T-cell (primary cell): ENCODE data around the gene CEP89. TPM values are rescaled to one million over a fixed set of nuclear protein-coding genes. Genes with fewer than 3 reads are reported as not detected.
"Not testable (repeated sequence)": the region's sequence is repeated elsewhere in the genome, so short reads cannot be mapped to it uniquely, and the experiment has no call there.

Experiments used
- ATAC-seq, 4 experiments: fragments of 200-7000 bp in 3 of 4; fragments of 150-1000 bp in 1 of 4; cut with Tn5 transposase; replicated peaks in 1 of 4; 1 replicate in 3 of 4; 2 replicates in 1 of 4; pipeline ENCODE4 v1.10.0; 2021; ENCODE audit warnings: moderate library complexity in 3 of 4, mild to moderate bottlenecking in 2 of 4, moderate number of reproducible peaks in 1 of 4
- CTCF ChIA-PET, 2 donors: fragments of 300-600 bp; sonication (Branson Sonifier 250); formaldehyde crosslinking; loops; one replicate each; lab custom pipeline; 2022; ENCODE audit warnings: antibody characterized with exemption in 2 of 2; lab: Charles Lee
- POLR2A ChIA-PET, 2 donors: fragments of 300-600 bp; sonication (Branson Sonifier 250); formaldehyde crosslinking; loops; one replicate each; lab custom pipeline; 2022; ENCODE audit warnings: antibody characterized with exemption in 2 of 2; lab: Charles Lee
- DNase-seq, 35 experiments: peaks; one replicate each; pipeline versions ENCODE4 v3.0.0 to v3.0.0-alpha.2; 2013 to 2023
- H3K27ac ChIP-seq: one replicate; pipeline ENCODE4 v1.5.1; 2013; ENCODE audit warnings: low read length
- H3K27me3 ChIP-seq, 2 experiments: replicated peaks in 1 of 2; 1 replicate in 1 of 2; 2 replicates in 1 of 2; pipeline versions ENCODE4 v1.6.1 to v1.7.0; 2013; ENCODE audit warnings: low read length in 1 of 2, mixed read lengths in 1 of 2; ENCODE audit not compliant: control insufficient read depth in 2 of 2, insufficient read depth in 2 of 2; ENCODE audit errors: extremely low read depth in 1 of 2
- H3K36me3 ChIP-seq, 2 donors: 1 replicate in 1 of 2; 2 replicates in 1 of 2; pipeline versions ENCODE4 v1.6.1 to v1.7.0; 2013; ENCODE audit warnings: low read length in 1 of 2; ENCODE audit not compliant: control insufficient read depth in 2 of 2, insufficient read depth in 1 of 2; ENCODE audit errors: extremely low read depth in 1 of 2
- H3K4me1 ChIP-seq, 2 experiments: 1 replicate in 1 of 2; 2 replicates in 1 of 2; pipeline versions ENCODE4 v1.6.1 to v1.7.0; 2013; ENCODE audit warnings: low read length in 2 of 2, mixed read lengths in 1 of 2; ENCODE audit not compliant: insufficient read depth in 2 of 2, control insufficient read depth in 1 of 2; ENCODE audit errors: extremely low read depth in 1 of 2
- H3K4me3 ChIP-seq, 2 donors: 1 replicate in 1 of 2; 2 replicates in 1 of 2; pipeline versions ENCODE4 v1.5.1 to v1.7.0; 2013; ENCODE audit warnings: mild to moderate bottlenecking in 2 of 2, low read length in 1 of 2, moderate library complexity in 1 of 2; ENCODE audit not compliant: control insufficient read depth in 1 of 2; ENCODE audit errors: extremely low read depth in 1 of 2
- H3K9me3 ChIP-seq: 2 replicates; pipeline ENCODE4 v1.7.0; 2013
- H3K27ac Mint-ChIP-seq, 2 donors: one replicate each; pipeline ENCODE4 v1.8.0; 2020 to 2021; ENCODE audit warnings: mild to moderate bottlenecking in 2 of 2, mixed read lengths in 2 of 2
- H3K27me3 Mint-ChIP-seq, 2 donors: one replicate each; pipeline ENCODE4 v1.8.0; 2021 to 2022; ENCODE audit warnings: mixed read lengths in 2 of 2
- H3K36me3 Mint-ChIP-seq: one replicate; pipeline ENCODE4 v1.8.0; 2021; ENCODE audit warnings: mixed read lengths
- H3K4me1 Mint-ChIP-seq, 3 donors: one replicate each; pipeline ENCODE4 v1.8.0; 2020 to 2022; ENCODE audit warnings: mixed read lengths in 3 of 3, mild to moderate bottlenecking in 1 of 3
- H3K4me3 Mint-ChIP-seq, 3 donors: one replicate each; pipeline ENCODE4 v1.8.0; 2020 to 2022; ENCODE audit warnings: mild to moderate bottlenecking in 3 of 3, mixed read lengths in 3 of 3, moderate library complexity in 3 of 3
- H3K9me3 Mint-ChIP-seq, 3 donors: one replicate each; pipeline ENCODE4 v1.8.0; 2020 to 2022; ENCODE audit warnings: mixed read lengths in 3 of 3
- WGBS: methylation state at CpG from one replicate; pipeline ENCODE4 v1.1.5; 2013; ENCODE audit warnings: missing lambda C conversion rate; ENCODE audit not compliant: insufficient coverage; 5-methylcytosine and 5-hydroxymethylcytosine counted together
- total RNA-seq, 35 experiments: library from RNA in 6 of 35; stranded (reverse) in 6 of 35; fragments of 120-200 nt in 1 of 35; gene quantifications; one replicate each; pipeline versions ENCODE4 v1.2.1 to v1.2.4 and lab custom pipeline; 2013 to 2026

The CEP89 gene
- total RNA-seq, 5 donors from 2014 or later (not counting 1 experiment from before 2014, with no cell fraction given), result 8.1 to 19.9 (median 16.6) TPM

DNA sequence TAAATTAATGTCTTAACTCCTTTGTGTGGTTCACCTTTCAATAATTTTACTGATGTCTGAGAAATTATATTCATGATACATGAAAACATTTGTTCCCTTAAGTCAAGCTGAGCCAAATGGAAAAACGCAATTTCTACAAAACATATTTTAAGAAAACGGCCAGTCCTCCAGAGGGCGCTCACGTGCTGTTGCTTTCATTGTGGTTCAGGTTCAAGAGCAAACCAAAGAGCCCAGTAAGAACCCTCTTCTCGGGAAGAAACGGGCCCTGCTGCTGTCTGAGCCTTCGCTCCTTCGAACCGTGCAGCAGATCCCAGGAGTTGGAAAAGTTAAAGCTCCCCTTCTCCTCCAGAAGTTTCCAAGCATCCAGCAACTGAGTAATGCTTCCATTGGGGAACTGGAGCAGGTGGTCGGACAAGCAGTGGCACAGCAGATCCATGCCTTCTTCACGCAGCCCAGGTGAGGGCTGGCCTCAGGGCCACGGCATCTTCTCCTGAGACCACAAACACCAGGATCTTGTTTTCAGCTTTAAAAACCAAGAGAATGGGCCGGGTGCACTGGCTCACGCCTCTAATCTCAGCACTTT is 4.6 kb upstream of the CEP89 start:
- WGBS, result 49% methylated on average over 14 of the region's 14 CpGs
- no peaks in the 10 kb centered on the region for H3K9me3 ChIP-seq
- ChIA-PET POLR2A (no interaction called here), CTCF (interaction anchor here (0.6 to 1.5 kb wide), 6 partner anchors 61 to 201 kb away, joined by 3 to 5 read pairs (median 4); no protein-coding TSS in a partner anchor)
- no peak for ATAC-seq
- Mint-ChIP-seq H3K27ac (no peak overlapping the region), H3K36me3 (no peaks in the 10 kb centered on the region), H3K4me3 (no peak overlapping the region), H3K9me3 (no peaks in the 10 kb centered on the region), H3K27me3 (no peaks in the 10 kb centered on the region), H3K4me1 (peaks cover 5 to 14% (median 11%) of the 10 kb centered on the region in 3 donors)
- DNase-seq, result peak; percentile 20 to 78 (median 60)
- peaks cover 0 to 5% of the 10 kb centered on the region in 2 donors for H3K36me3 ChIP-seq
- peaks cover 3 to 13% of the 10 kb centered on the region in 2 experiments for H3K4me1 ChIP-seq
- no peaks in the 10 kb centered on the region for H3K27me3 ChIP-seq
- H3K27ac ChIP-seq, result no peak overlapping the region
- no peak overlapping the region for H3K4me3 ChIP-seq

DNA sequence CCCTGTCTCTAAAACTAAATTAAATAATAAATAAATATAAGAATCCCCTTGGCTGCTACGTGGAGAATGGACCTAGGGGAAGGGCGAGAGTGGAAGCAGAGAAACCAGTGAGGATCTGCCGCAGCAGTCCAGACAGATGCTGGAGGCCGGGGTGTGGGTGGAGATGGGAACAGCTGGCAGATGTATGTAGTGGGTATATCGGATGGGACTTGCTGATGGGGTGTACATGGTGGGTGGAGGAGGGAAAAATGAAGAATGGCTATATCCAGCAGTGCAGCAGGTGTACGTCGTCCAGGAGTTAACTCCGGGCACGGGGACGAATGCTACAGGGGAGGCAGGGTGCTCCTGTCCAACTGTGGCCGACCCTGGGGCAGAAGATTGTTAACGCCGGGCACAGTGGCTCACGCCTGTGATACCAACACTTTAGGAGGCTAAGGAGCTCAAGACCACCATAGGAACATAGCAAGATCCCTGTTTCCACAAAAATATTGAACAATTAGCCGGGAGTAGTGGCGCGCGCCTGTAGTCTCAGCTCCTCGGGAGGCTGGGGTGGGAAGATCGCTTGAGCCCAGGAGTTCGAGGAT is 654 bp downstream of the CEP89 start:
- DNase-seq, result no peak

DNA sequence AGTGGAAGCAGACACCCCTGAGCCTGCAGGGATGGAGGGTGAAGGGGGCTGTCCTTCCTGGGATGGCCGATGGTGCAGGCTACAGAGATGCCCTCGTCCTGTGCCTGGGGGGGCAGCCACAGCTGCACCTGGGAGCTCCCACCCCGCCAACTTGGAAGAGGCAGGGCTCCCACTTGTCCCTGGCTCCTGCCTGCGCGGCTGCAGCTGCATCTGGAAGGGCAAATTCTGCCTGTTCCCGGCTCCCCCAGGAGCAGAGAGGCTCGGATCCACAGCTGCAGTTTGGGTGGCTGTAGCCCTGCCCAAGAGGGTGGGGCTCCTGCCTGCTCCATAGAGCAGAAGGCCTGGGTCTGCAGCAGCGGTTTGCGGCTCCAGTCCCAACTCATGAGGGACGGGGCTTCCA is 2.2 kb downstream of the CEP89 start:
- H3K9me3 Mint-ChIP-seq, result no peaks in the 10 kb centered on the region
- ATAC-seq, result no peak
- ChIA-PET POLR2A (no interaction called here), CTCF (no interaction called here)
- WGBS, result 94% methylated on average over 10 of the region's 10 CpGs
- H3K27me3 ChIP-seq, result no peaks in the 10 kb centered on the region
- peaks cover 0 to 8% of the 10 kb centered on the region in 2 donors for H3K36me3 ChIP-seq
- H3K27me3 Mint-ChIP-seq, result no peaks in the 10 kb centered on the region
- no peak overlapping the region for H3K4me3 ChIP-seq
- H3K9me3 ChIP-seq, result no peaks in the 10 kb centered on the region
- peaks cover 16 to 20% (median 17%) of the 10 kb centered on the region in 3 donors for H3K4me1 Mint-ChIP-seq
- no peak overlapping the region for H3K4me3 Mint-ChIP-seq
- no peak for DNase-seq
- no peak overlapping the region for H3K27ac Mint-ChIP-seq
- no peak overlapping the region for H3K27ac ChIP-seq
- peaks cover 13% of the 10 kb centered on the region for H3K36me3 Mint-ChIP-seq
- H3K4me1 ChIP-seq, result peaks cover 6 to 21% of the 10 kb centered on the region in 2 experiments

More for the DNA sequence above, 654 bp downstream of the CEP89 start:
- ATAC-seq, result no peak
- WGBS, result 38% methylated on average over 17 of the region's 21 CpGs
- no peaks in the 10 kb centered on the region for H3K27me3 Mint-ChIP-seq
- ChIA-PET CTCF (interaction anchor here (0.5 to 1.0 kb wide), 8 partner anchors 9 to 1553 kb away, joined by 3 to 8 read pairs (median 4); no protein-coding TSS in a partner anchor), POLR2A (no interaction called here)
- H3K9me3 Mint-ChIP-seq, result no peaks in the 10 kb centered on the region
- H3K4me3 ChIP-seq, result peak overlapping the region; percentile 72 to 81
- H3K36me3 Mint-ChIP-seq, result peaks cover 12% of the 10 kb centered on the region
- H3K4me1 Mint-ChIP-seq, result peaks cover 16 to 20% (median 17%) of the 10 kb centered on the region in 3 donors
- peak overlapping the region; percentile 91 to 99 (median 98) for H3K4me3 Mint-ChIP-seq
- no peaks in the 10 kb centered on the region for H3K9me3 ChIP-seq
- peaks cover 0 to 6% of the 10 kb centered on the region in 2 donors for H3K36me3 ChIP-seq
- peak overlapping the region; percentile 95 to 97 for H3K27ac Mint-ChIP-seq
- H3K27ac ChIP-seq, result no peak overlapping the region
- H3K4me1 ChIP-seq, result peaks cover 6 to 21% of the 10 kb centered on the region in 2 experiments
- no peaks in the 10 kb centered on the region for H3K27me3 ChIP-seq

DNA sequence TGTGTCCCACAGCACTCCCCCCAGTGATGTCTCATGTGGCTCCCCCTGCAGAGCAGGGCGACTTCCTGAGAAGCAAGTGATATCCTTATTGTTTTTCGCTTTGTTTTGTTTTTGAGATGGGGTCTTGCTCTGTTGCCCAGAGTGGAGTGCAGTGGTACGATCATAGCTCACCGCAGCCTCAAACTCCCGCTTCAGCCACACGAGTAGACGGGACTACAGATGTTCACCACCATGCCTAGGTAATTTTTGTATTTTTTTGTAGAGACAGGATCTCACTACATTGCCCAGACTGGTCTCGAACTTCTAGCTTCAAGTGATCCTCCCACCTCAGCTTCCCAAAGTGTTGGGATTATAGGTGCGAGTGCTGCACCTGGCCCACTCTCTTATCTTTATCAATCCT is 5.0 kb downstream of the CEP89 start:
- Histone ChIP-seq H3K27ac (no peak overlapping the region), H3K4me1 (peaks cover 4 to 14% of the 10 kb centered on the region in 2 experiments), H3K9me3 (no peaks in the 10 kb centered on the region), H3K4me3 (no peak overlapping the region), H3K36me3 (peaks cover 0 to 11% of the 10 kb centered on the region in 2 donors), H3K27me3 (no peaks in the 10 kb centered on the region)
- no CpG with 5 or more reads among the region's 9 CpGs for WGBS
- no peak overlapping the region for H3K27ac Mint-ChIP-seq
- DNase-seq (no peak), ATAC-seq (no peak)
- ChIA-PET CTCF (no interaction called here), POLR2A (no interaction called here)
- peaks cover 10 to 15% (median 11%) of the 10 kb centered on the region in 3 donors for H3K4me1 Mint-ChIP-seq
- H3K27me3 Mint-ChIP-seq, result no peaks in the 10 kb centered on the region
- H3K9me3 Mint-ChIP-seq, result no peaks in the 10 kb centered on the region
- peaks cover 32% of the 10 kb centered on the region for H3K36me3 Mint-ChIP-seq
- no peak overlapping the region for H3K4me3 Mint-ChIP-seq

DNA sequence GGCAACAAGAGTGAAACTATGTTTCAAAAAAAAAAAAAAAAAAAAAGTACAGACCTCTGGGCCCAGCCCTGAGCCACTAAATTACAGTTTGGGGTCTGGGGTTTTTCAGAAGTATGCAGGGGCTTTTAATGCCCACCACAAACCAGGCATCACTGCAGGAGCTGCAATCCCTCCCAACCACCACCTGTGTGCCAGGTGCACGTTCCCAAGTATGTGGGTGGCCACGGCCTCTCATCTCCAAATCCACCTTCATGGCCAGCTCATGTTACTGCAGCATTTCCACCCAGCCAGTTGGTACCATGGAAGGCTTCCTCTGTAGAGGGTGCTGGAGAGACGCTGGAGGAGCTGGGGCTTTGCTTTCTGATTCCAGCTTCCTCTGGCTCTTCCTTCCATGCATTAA is 26.5 kb downstream of the CEP89 start:
- no peak for DNase-seq
- Mint-ChIP-seq H3K4me1 (no peaks in the 10 kb centered on the region), H3K4me3 (no peak overlapping the region), H3K27me3 (no peaks in the 10 kb centered on the region), H3K36me3 (peaks cover 64% of the 10 kb centered on the region), H3K27ac (no peak overlapping the region), H3K9me3 (peaks cover 0 to 8% (median 0%) of the 10 kb centered on the region in 3 donors)
- ATAC-seq, result no peak
- POLR2A ChIA-PET, result no interaction called here
- Histone ChIP-seq H3K27ac (no peak overlapping the region), H3K4me1 (no peaks in the 10 kb centered on the region), H3K27me3 (no peaks in the 10 kb centered on the region), H3K9me3 (no peaks in the 10 kb centered on the region), H3K36me3 (peaks cover 6 to 50% of the 10 kb centered on the region in 2 donors), H3K4me3 (no peak overlapping the region)
- no CpG with 5 or more reads among the region's 3 CpGs for WGBS
- CTCF ChIA-PET, result no interaction called here

DNA sequence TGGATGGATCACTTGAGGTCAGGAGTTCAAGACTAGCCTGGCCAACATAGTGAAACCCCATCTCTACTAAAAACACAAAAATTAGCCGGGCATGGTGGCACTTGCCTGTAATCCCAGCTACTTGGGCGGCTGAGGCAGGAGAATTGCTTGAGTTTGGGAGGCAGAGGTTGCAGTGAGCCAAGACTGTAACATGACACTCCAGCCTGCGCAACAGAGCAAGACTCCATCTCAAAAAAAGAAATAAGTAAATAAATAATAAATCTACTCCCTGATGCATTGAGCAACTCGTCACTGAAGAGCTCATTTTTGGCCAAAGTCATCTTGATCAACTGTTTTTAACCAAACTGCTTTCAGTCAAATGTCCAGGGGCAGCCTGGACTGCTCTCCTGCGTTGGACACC is 30.5 kb downstream of the CEP89 start:
- H3K4me3 Mint-ChIP-seq, H3K4me1 ChIP-seq, H3K9me3 ChIP-seq, CTCF ChIA-PET, POLR2A ChIA-PET, H3K4me3 ChIP-seq, H3K27ac Mint-ChIP-seq, H3K4me1 Mint-ChIP-seq, H3K9me3 Mint-ChIP-seq, H3K27me3 ChIP-seq, ATAC-seq, H3K27me3 Mint-ChIP-seq, H3K27ac ChIP-seq, DNase-seq: not testable (repeated sequence)
- H3K36me3 Mint-ChIP-seq, result peaks cover 51% of the 10 kb centered on the region
- WGBS, result 85% methylated on average over 2 of the region's 5 CpGs
- peaks cover 10 to 29% of the 10 kb centered on the region in 2 donors for H3K36me3 ChIP-seq
